H9 (cell line): Measurements from ENCODE around the gene GPR137. TPM values are rescaled to one million over a fixed set of nuclear protein-coding genes. Genes with fewer than 3 reads are reported as not detected.

Experiments
- DNase-seq: peaks from one replicate; pipeline ENCODE4 v3.0.0-alpha.2; 2017
- H2AFZ ChIP-seq: one replicate; pipeline ENCODE4 v1.6.1; 2013; ENCODE audit warnings: mild to moderate bottlenecking, low read length, control low read depth, moderate library complexity
- H2AK5ac ChIP-seq: 2 replicates; pipeline ENCODE4 v1.6.1; 2013; ENCODE audit warnings: low read length, control low read depth, mixed read lengths; ENCODE audit not compliant: insufficient read length
- H2BK120ac ChIP-seq: one replicate; pipeline ENCODE4 v1.6.1; 2013; ENCODE audit warnings: low read depth, mild to moderate bottlenecking, low read length, control low read depth, inconsistent platforms; ENCODE audit not compliant: poor library complexity, severe bottlenecking
- H2BK12ac ChIP-seq: 2 replicates; pipeline ENCODE4 v1.6.1; 2013; ENCODE audit warnings: low read length, control low read depth, mixed read lengths, low read depth; ENCODE audit not compliant: insufficient read length
- H2BK15ac ChIP-seq: 2 replicates; pipeline ENCODE4 v1.6.1; 2013; ENCODE audit warnings: low read depth, low read length, control low read depth
- H2BK20ac ChIP-seq: one replicate; pipeline ENCODE4 v1.6.1; 2013; ENCODE audit warnings: low read depth, mild to moderate bottlenecking, low read length, control low read depth, inconsistent platforms; ENCODE audit not compliant: poor library complexity, severe bottlenecking
- H2BK5ac ChIP-seq: 2 replicates; pipeline ENCODE4 v1.6.1; 2013; ENCODE audit warnings: low read length, control low read depth, mixed read lengths; ENCODE audit not compliant: insufficient read length
- H3K14ac ChIP-seq: 2 replicates; pipeline ENCODE4 v1.6.1; 2013; ENCODE audit warnings: low read length, control low read depth; ENCODE audit not compliant: insufficient read depth
- H3K18ac ChIP-seq: 2 replicates; pipeline ENCODE4 v1.6.1; 2013; ENCODE audit warnings: low read depth, mild to moderate bottlenecking, mixed read lengths, low read length, control low read depth; ENCODE audit not compliant: insufficient read length
- H3K23ac ChIP-seq: 2 replicates; pipeline ENCODE4 v1.6.1; 2013; ENCODE audit warnings: low read length, control low read depth, mixed read lengths, low read depth; ENCODE audit not compliant: insufficient read length
- H3K23me2 ChIP-seq: 2 replicates; pipeline ENCODE4 v1.6.1; 2013; ENCODE audit warnings: low read depth, mild to moderate bottlenecking, mixed read lengths, low read length, control low read depth; ENCODE audit not compliant: insufficient read length, poor library complexity, severe bottlenecking
- H3K27ac ChIP-seq: 2 replicates; pipeline ENCODE4 v1.5.1; 2013; ENCODE audit warnings: low read length, control low read depth, mixed read lengths, low read depth; ENCODE audit not compliant: insufficient read length
- H3K27me3 ChIP-seq: 2 replicates; pipeline ENCODE4 v1.6.1; 2013; ENCODE audit warnings: low read length, control low read depth, inconsistent platforms; ENCODE audit not compliant: insufficient read depth
- H3K4ac ChIP-seq: 2 replicates; pipeline ENCODE4 v1.6.1; 2013; ENCODE audit warnings: low read depth, mild to moderate bottlenecking, control low read depth, inconsistent platforms, low read length, moderate library complexity
- H3K4me1 ChIP-seq: 2 replicates; pipeline ENCODE4 v1.6.1; 2013; ENCODE audit warnings: low read length, control low read depth, inconsistent platforms; ENCODE audit not compliant: insufficient read depth
- H3K4me2 ChIP-seq: 2 replicates; pipeline ENCODE4 v1.6.1; 2013; ENCODE audit warnings: low read length, control low read depth, mixed read lengths; ENCODE audit not compliant: insufficient read length, insufficient read depth
- H3K56ac ChIP-seq: 2 replicates; pipeline ENCODE4 v1.6.1; 2013; ENCODE audit warnings: low read depth, mild to moderate bottlenecking, mixed read lengths, low read length, control low read depth; ENCODE audit not compliant: insufficient read length
- H3K79me1 ChIP-seq: 2 replicates; pipeline ENCODE4 v1.6.1; 2013; ENCODE audit warnings: low read depth, mild to moderate bottlenecking, moderate library complexity, low read length, control low read depth, inconsistent platforms; ENCODE audit not compliant: insufficient read depth, poor library complexity, severe bottlenecking
- H3K79me2 ChIP-seq: 2 replicates; pipeline ENCODE4 v1.6.1; 2013; ENCODE audit warnings: low read length, control low read depth, inconsistent platforms; ENCODE audit not compliant: insufficient read depth
- H3K9ac ChIP-seq: 2 replicates; pipeline ENCODE4 v1.6.1; 2013; ENCODE audit warnings: low read length, control low read depth, mixed read lengths; ENCODE audit not compliant: insufficient read length; ENCODE audit errors: extremely low read depth
- H3K9me3 ChIP-seq: one replicate; pipeline ENCODE4 v1.6.1; 2013; ENCODE audit warnings: low read depth, low read length, inconsistent platforms; ENCODE audit not compliant: control insufficient read depth
- H3T11ph ChIP-seq: one replicate; pipeline ENCODE4 v1.6.1; 2013; ENCODE audit warnings: mild to moderate bottlenecking, low read length, control low read depth, inconsistent platforms
- H4K20me1 ChIP-seq: one replicate; pipeline ENCODE4 v1.6.1; 2013; ENCODE audit not compliant: control insufficient read depth, insufficient read length, insufficient read depth
- H4K5ac ChIP-seq: 2 replicates; pipeline ENCODE4 v1.6.1; 2013; ENCODE audit warnings: low read depth, mild to moderate bottlenecking, mixed read lengths, low read length, control low read depth; ENCODE audit not compliant: insufficient read length
- H4K8ac ChIP-seq: replicated peaks from 2 replicates; pipeline ENCODE4 v1.6.1; 2013; ENCODE audit warnings: low read length, control low read depth, mixed read lengths, low read depth; ENCODE audit not compliant: insufficient read length
- H4K91ac ChIP-seq: 2 replicates; pipeline ENCODE4 v1.6.1; 2013; ENCODE audit warnings: low read depth, mild to moderate bottlenecking, moderate library complexity, mixed read lengths, low read length, control low read depth; ENCODE audit not compliant: insufficient read length
- H3K27ac Mint-ChIP-seq, 3 experiments: 2 replicates in 2 of 3; 3 replicates in 1 of 3; pipeline ENCODE4 v1.8.0; 2020 to 2021; ENCODE audit warnings: mixed read lengths in 3 of 3, mild to moderate bottlenecking in 1 of 3, moderate library complexity in 1 of 3
- H3K27me3 Mint-ChIP-seq: 2 replicates; pipeline ENCODE4 v1.8.0; 2021; ENCODE audit warnings: low read depth, mild to moderate bottlenecking, moderate library complexity, mixed read lengths
- H3K36me3 Mint-ChIP-seq, 3 experiments: 2 replicates in 2 of 3; 3 replicates in 1 of 3; pipeline ENCODE4 v1.8.0; 2020 to 2021; ENCODE audit warnings: low read depth in 3 of 3, mixed read lengths in 3 of 3; ENCODE audit not compliant: insufficient read depth in 1 of 3
- H3K4me1 Mint-ChIP-seq, 2 experiments: 2 replicates each; pipeline ENCODE4 v1.8.0; 2020; ENCODE audit warnings: mixed read lengths in 2 of 2
- H3K4me3 Mint-ChIP-seq, 2 experiments: 2 replicates in 1 of 2; 3 replicates in 1 of 2; pipeline ENCODE4 v1.8.0; 2020 to 2021; ENCODE audit warnings: mild to moderate bottlenecking in 2 of 2, mixed read lengths in 2 of 2, moderate library complexity in 1 of 2
- H3K9me3 Mint-ChIP-seq, 2 experiments: 2 replicates in 1 of 2; 3 replicates in 1 of 2; pipeline ENCODE4 v1.8.0; 2020; ENCODE audit warnings: mild to moderate bottlenecking in 2 of 2, mixed read lengths in 2 of 2, moderate library complexity in 1 of 2
- CTCF ChIP-seq: fragments of 200-600 bp; sonication (generic); conservative IDR thresholded peaks from 3 replicates; pipeline ENCODE4 v1.8.0; 2021; ENCODE audit warnings: antibody characterized with exemption, mild to moderate bottlenecking
- WGBS: extraction: QIAGEN DNeasy Blood & Tissue Kit; methylation state at CpG from one replicate; pipeline ENCODE4 v1.1.7; 2013; ENCODE audit warnings: missing lambda C conversion rate, low lambda C conversion rate, mixed read lengths; ENCODE audit not compliant: insufficient read length; ENCODE audit errors: extremely low coverage; 5-methylcytosine and 5-hydroxymethylcytosine counted together
- total RNA-seq: library from RNA; stranded (reverse); gene quantifications from 2 replicates; pipeline ENCODE4 v1.2.1, GENCODE V29; 2021

Gene GPR137
- total RNA-seq, 1 experiment from 2014 or later, result 39.6 TPM

GRCh38 chr11:64330888-64331287 is 45.2 kb downstream of the GPR137 start:
- no peak overlapping the region for H3K27ac ChIP-seq
- no peak overlapping the region for H3K9ac ChIP-seq
- H3K4me3 Mint-ChIP-seq, result peak overlapping the region in 1 of 2 experiments; percentile 60; a peak in 1 of 5 replicates

More at GRCh38 chr11:64330888-64331287, 45.2 kb downstream of the GPR137 start:
- H3K27me3 Mint-ChIP-seq, result peaks cover 5% of the 10 kb centered on the region
- DNase-seq, result no peak
- no peak overlapping the region for H3K4me2 ChIP-seq
- no peak overlapping the region for H2BK5ac ChIP-seq
- H3K9me3 ChIP-seq, result no peaks in the 10 kb centered on the region
- no peak overlapping the region for H3K14ac ChIP-seq
- no peak overlapping the region for H4K8ac ChIP-seq
- H3K56ac ChIP-seq, result no peak overlapping the region
- H2BK15ac ChIP-seq, result no peak overlapping the region
- no CpG with 5 or more reads among the region's 11 CpGs for WGBS
- no peak overlapping the region for H3K4ac ChIP-seq
- H3K9me3 Mint-ChIP-seq, result no peaks in the 10 kb centered on the region
- no peak overlapping the region for H4K91ac ChIP-seq
- no peak overlapping the region for H2BK120ac ChIP-seq
- no peak overlapping the region for H3K18ac ChIP-seq
- no peaks in the 10 kb centered on the region for H3K27me3 ChIP-seq
- peaks cover 12 to 15% of the 10 kb centered on the region in 2 experiments for H3K4me1 Mint-ChIP-seq
- H3K36me3 Mint-ChIP-seq, result no peaks in the 10 kb centered on the region
- no peak overlapping the region for H2AFZ ChIP-seq
- H3K27ac Mint-ChIP-seq, result peak overlapping the region in 2 of 3 experiments; percentile 61; a peak in 1 of 7 replicates
- no peak for TF ChIP-seq CTCF
- no peaks in the 10 kb centered on the region for H3K79me1 ChIP-seq
- no peaks in the 10 kb centered on the region for H3K23me2 ChIP-seq
- no peak overlapping the region for H2AK5ac ChIP-seq
- no peak overlapping the region for H2BK12ac ChIP-seq
- H3K79me2 ChIP-seq, result no peaks in the 10 kb centered on the region
- H4K20me1 ChIP-seq, result no peaks in the 10 kb centered on the region
- no peak overlapping the region for H3K23ac ChIP-seq
- peaks cover 2% of the 10 kb centered on the region; the same call in 1 of the 2 replicates for H3K4me1 ChIP-seq
- H2BK20ac ChIP-seq, result no peak overlapping the region
- no peak overlapping the region for H4K5ac ChIP-seq
- H3T11ph ChIP-seq, result no peak overlapping the region
